Measurements from ENCODE around the gene GSK3A. TPM values are rescaled to one million over a fixed set of nuclear protein-coding genes. Genes with fewer than 3 reads are reported as not detected.

Gene GSK3A
- total RNA-seq, 1 donor from 2014 or later: 50.3 TPM

GRCh38 chr19:42277821-42278451 lies 35.5 kb upstream of the GSK3A start:
- Histone ChIP-seq H3K79me2 (ENCODE audit: insufficient read depth, low read length) (peaks cover 77% of the 10 kb centered on the region), H3K27me3 (ENCODE audit: insufficient read depth, low read length) (no peaks in the 10 kb centered on the region), H4K20me1 (ENCODE audit: insufficient read depth, low read length) (peaks cover 58% of the 10 kb centered on the region), H3K36me3 (ENCODE audit: insufficient read depth, low read length) (peaks cover 6% of the 10 kb centered on the region), H3K4me2 (ENCODE audit: low read length) (peak overlapping the region; percentile 94), H3K4me3 (ENCODE audit: insufficient read depth, low read depth, low read length) (no peak overlapping the region), H3K9me3 (ENCODE audit: insufficient read depth, low read depth, low read length) (no peaks in the 10 kb centered on the region), H2AFZ (ENCODE audit: low read depth, low read length) (no peak overlapping the region), H3K4me1 (ENCODE audit: insufficient read depth, low read length) (peaks cover 56% of the 10 kb centered on the region), H3K9ac (ENCODE audit: low read length) (peak overlapping the region; percentile 82), H3K27ac (ENCODE audit: low read depth, low read length) (no peak overlapping the region)
- H3K36me3 Mint-ChIP-seq (ENCODE audit: low read depth, unreplicated experiment): peaks cover 13% of the 10 kb centered on the region
- DNase-seq (ENCODE audit: low read depth): no peak
- H3K4me1 Mint-ChIP-seq (ENCODE audit: low read depth, unreplicated experiment): peaks cover 46% of the 10 kb centered on the region
- H3K9me3 Mint-ChIP-seq (ENCODE audit: unreplicated experiment): no peaks in the 10 kb centered on the region
- TF ChIP-seq EZH2 (IDR thresholded peaks at IDR 0.05; ENCODE audit: insufficient read depth, low read length): no peak
- no peak for TF ChIP-seq CTCF (IDR thresholded peaks at IDR 0.05; ENCODE audit: insufficient read depth, low read depth, low read length)
- H3K27ac Mint-ChIP-seq (ENCODE audit: unreplicated experiment): peak overlapping the region; percentile 75
- no peaks in the 10 kb centered on the region for H3K27me3 Mint-ChIP-seq (ENCODE audit: low read depth, unreplicated experiment)
- peak overlapping the region; percentile 77 for H3K4me3 Mint-ChIP-seq (ENCODE audit: unreplicated experiment)
- no peak for FAIRE-seq

GRCh38 chr19:42276821-42277220 lies 34.4 kb upstream of the GSK3A start:
- no peaks in the 10 kb centered on the region for H3K9me3 ChIP-seq (ENCODE audit: insufficient read depth, low read depth, low read length)
- H3K79me2 ChIP-seq (ENCODE audit: insufficient read depth, low read length): peaks cover 86% of the 10 kb centered on the region
- peaks cover 13% of the 10 kb centered on the region for H3K36me3 Mint-ChIP-seq (ENCODE audit: low read depth, unreplicated experiment)
- H3K4me1 ChIP-seq (ENCODE audit: insufficient read depth, low read length): peaks cover 45% of the 10 kb centered on the region
- H3K27me3 ChIP-seq (ENCODE audit: insufficient read depth, low read length): no peaks in the 10 kb centered on the region
- no peak overlapping the region for H3K4me3 ChIP-seq (ENCODE audit: insufficient read depth, low read depth, low read length)
- H3K27ac ChIP-seq (ENCODE audit: low read depth, low read length): no peak overlapping the region
- no peaks in the 10 kb centered on the region for H3K27me3 Mint-ChIP-seq (ENCODE audit: low read depth, unreplicated experiment)
- peaks cover 56% of the 10 kb centered on the region for H4K20me1 ChIP-seq (ENCODE audit: insufficient read depth, low read length)
- peak overlapping the region; percentile 88 for H3K27ac Mint-ChIP-seq (ENCODE audit: unreplicated experiment)
- H3K4me2 ChIP-seq (ENCODE audit: low read length): no peak overlapping the region
- H3K9ac ChIP-seq (ENCODE audit: low read length): peak overlapping the region; percentile 19
- no peak overlapping the region for H3K4me3 Mint-ChIP-seq (ENCODE audit: unreplicated experiment)
- peaks cover 39% of the 10 kb centered on the region for H3K4me1 Mint-ChIP-seq (ENCODE audit: low read depth, unreplicated experiment)
- FAIRE-seq: no peak
- DNase-seq (ENCODE audit: low read depth): no peak
- H3K36me3 ChIP-seq (ENCODE audit: insufficient read depth, low read length): peaks cover 6% of the 10 kb centered on the region
- TF ChIP-seq CTCF (IDR thresholded peaks at IDR 0.05; ENCODE audit: insufficient read depth, low read depth, low read length): no peak
- TF ChIP-seq EZH2 (IDR thresholded peaks at IDR 0.05; ENCODE audit: insufficient read depth, low read length): no peak
- no peaks in the 10 kb centered on the region for H3K9me3 Mint-ChIP-seq (ENCODE audit: unreplicated experiment)
- no peak overlapping the region for H2AFZ ChIP-seq (ENCODE audit: low read depth, low read length)

GRCh38 chr19:42276284-42276683 lies 33.9 kb upstream of the GSK3A start:
- no peak for TF ChIP-seq CTCF (IDR thresholded peaks at IDR 0.05; ENCODE audit: insufficient read depth, low read depth, low read length)
- no peak for TF ChIP-seq EZH2 (IDR thresholded peaks at IDR 0.05; ENCODE audit: insufficient read depth, low read length)
- peak overlapping the region; percentile 73 for H3K4me3 Mint-ChIP-seq (ENCODE audit: unreplicated experiment)
- no peaks in the 10 kb centered on the region for H3K27me3 ChIP-seq (ENCODE audit: insufficient read depth, low read length)
- peaks cover 56% of the 10 kb centered on the region for H4K20me1 ChIP-seq (ENCODE audit: insufficient read depth, low read length)
- H3K36me3 Mint-ChIP-seq (ENCODE audit: low read depth, unreplicated experiment): peaks cover 15% of the 10 kb centered on the region
- peaks cover 87% of the 10 kb centered on the region for H3K79me2 ChIP-seq (ENCODE audit: insufficient read depth, low read length)
- no peak overlapping the region for H3K4me3 ChIP-seq (ENCODE audit: insufficient read depth, low read depth, low read length)
- H3K9me3 ChIP-seq (ENCODE audit: insufficient read depth, low read depth, low read length): no peaks in the 10 kb centered on the region
- no peaks in the 10 kb centered on the region for H3K27me3 Mint-ChIP-seq (ENCODE audit: low read depth, unreplicated experiment)
- no peak overlapping the region for H3K4me2 ChIP-seq (ENCODE audit: low read length)
- H2AFZ ChIP-seq (ENCODE audit: low read depth, low read length): no peak overlapping the region
- peaks cover 39% of the 10 kb centered on the region for H3K4me1 Mint-ChIP-seq (ENCODE audit: low read depth, unreplicated experiment)
- peaks cover 42% of the 10 kb centered on the region for H3K4me1 ChIP-seq (ENCODE audit: insufficient read depth, low read length)
- no peaks in the 10 kb centered on the region for H3K9me3 Mint-ChIP-seq (ENCODE audit: unreplicated experiment)
- DNase-seq (ENCODE audit: low read depth) (no peak), FAIRE-seq (no peak)
- no peak overlapping the region for H3K27ac ChIP-seq (ENCODE audit: low read depth, low read length)
- H3K9ac ChIP-seq (ENCODE audit: low read length): peak overlapping the region; percentile 19
- peaks cover 6% of the 10 kb centered on the region for H3K36me3 ChIP-seq (ENCODE audit: insufficient read depth, low read length)
- no peak overlapping the region for H3K27ac Mint-ChIP-seq (ENCODE audit: unreplicated experiment)
